Activated CD8-positive, alpha-beta memory T cell treated with anti-CD3 and anti-CD28 coated beads for 36 hours (primary cell): ENCODE results near the gene LRRC9. TPM values are rescaled to one million over a fixed set of nuclear protein-coding genes. Genes with fewer than 3 reads are reported as not detected.
"Not testable (repeated sequence)": the region's sequence is repeated elsewhere in the genome, so short reads cannot be mapped to it uniquely, and the experiment has no call there.

Source experiments
- CTCF ChIA-PET: fragments of 350-600 bp; sonication (Branson Sonifier 250); formaldehyde crosslinking; loops from one replicate; lab custom pipeline; 2021; ENCODE audit warnings: antibody characterized with exemption; lab: Charles Lee
- POLR2A ChIA-PET: fragments of 350-600 bp; sonication (Branson Sonifier 250); formaldehyde crosslinking; loops from one replicate; lab custom pipeline; 2021; ENCODE audit warnings: antibody characterized with exemption; lab: Charles Lee
- total RNA-seq, 2 experiments: library from RNA; stranded (reverse); gene quantifications; one replicate each; pipeline ENCODE4 v1.2.3, GENCODE V29; 2021

The LRRC9 gene
- total RNA-seq, 2 experiments from 2014 or later, result not detected

GRCh38 chr14:59942296-59942862 lies 22.4 kb downstream of the LRRC9 start:
- POLR2A ChIA-PET, CTCF ChIA-PET: not testable (repeated sequence)

- CTCF ChIA-PET, result no interaction called here
These were observed 25.0 kb downstream of the LRRC9 start for GRCh38 chr14:59944909-59945308.

GRCh38 chr14:59952141-59952540 lies 32.2 kb downstream of the LRRC9 start:
- POLR2A ChIA-PET, CTCF ChIA-PET: not testable (repeated sequence)

More at GRCh38 chr14:59944909-59945308, 25.0 kb downstream of the LRRC9 start:
- POLR2A ChIA-PET, result no interaction called here

- CTCF ChIA-PET, POLR2A ChIA-PET: not testable (repeated sequence)
These were observed 37.9 kb downstream of the LRRC9 start for GRCh38 chr14:59957890-59958289.

- ChIA-PET CTCF (no interaction called here), POLR2A (no interaction called here)
These were observed 39.7 kb downstream of the LRRC9 start for GRCh38 chr14:59959668-59960067.

GRCh38 chr14:59961518-59962062 lies 41.6 kb downstream of the LRRC9 start:
- CTCF ChIA-PET, result interaction anchor here (2.2 kb wide), 1 partner anchor 204 kb away, joined by 6 read pairs; the partner anchor contains the start of gene DHRS7
- POLR2A ChIA-PET, result no interaction called here

GRCh38 chr14:59964251-59965007 lies 44.5 kb downstream of the LRRC9 start:
- ChIA-PET CTCF (interaction anchor here (1.2 to 3.6 kb wide), 6 partner anchors 198 to 367 kb away, joined by 3 to 30 read pairs (median 6); partner anchors contain the start of gene DHRS7), POLR2A (interaction anchor here (0.5 to 1.0 kb wide), 3 partner anchors 127 to 285 kb away, joined by 3 to 4 read pairs (median 3); partner anchors contain the start of gene PPM1A)

GRCh38 chr14:59969319-59969718 lies 49.4 kb downstream of the LRRC9 start:
- POLR2A ChIA-PET, result no interaction called here
- CTCF ChIA-PET, result no interaction called here

- CTCF ChIA-PET, result interaction anchor here (0.7 kb wide), 1 partner anchor 84 kb away, joined by 3 read pairs; no protein-coding TSS in a partner anchor
- POLR2A ChIA-PET, result no interaction called here
These were observed 61.6 kb downstream of the LRRC9 start for GRCh38 chr14:59981564-59981963.

GRCh38 chr14:59983048-59983447 lies 63.1 kb downstream of the LRRC9 start:
- CTCF ChIA-PET, result no interaction called here
- POLR2A ChIA-PET, result no interaction called here

- ChIA-PET CTCF (no interaction called here), POLR2A (no interaction called here)
These were observed 66.7 kb downstream of the LRRC9 start for GRCh38 chr14:59986556-59987059.

GRCh38 chr14:59997449-59997848 lies 77.5 kb downstream of the LRRC9 start:
- POLR2A ChIA-PET, result no interaction called here
- CTCF ChIA-PET, result no interaction called here

GRCh38 chr14:59997966-59998365 lies 78.0 kb downstream of the LRRC9 start:
- ChIA-PET CTCF (no interaction called here), POLR2A (no interaction called here)

GRCh38 chr14:59998564-59998963 lies 78.6 kb downstream of the LRRC9 start:
- CTCF ChIA-PET, result no interaction called here
- POLR2A ChIA-PET, result no interaction called here

- ChIA-PET CTCF (no interaction called here), POLR2A (no interaction called here)
These were observed 83.0 kb downstream of the LRRC9 start for GRCh38 chr14:60002819-60003492.

GRCh38 chr14:60003991-60004390 lies 84.0 kb downstream of the LRRC9 start:
- CTCF ChIA-PET, result interaction anchor here (0.5 kb wide), 1 partner anchor 39 kb away, joined by 3 read pairs; no protein-coding TSS in a partner anchor
- POLR2A ChIA-PET, result no interaction called here

GRCh38 chr14:60008042-60008441 lies 88.1 kb downstream of the LRRC9 start:
- ChIA-PET CTCF (no interaction called here), POLR2A (no interaction called here)

GRCh38 chr14:60010263-60010662 lies 90.3 kb downstream of the LRRC9 start:
- CTCF ChIA-PET, POLR2A ChIA-PET: not testable (repeated sequence)

GRCh38 chr14:60014402-60014801 lies 94.5 kb downstream of the LRRC9 start:
- CTCF ChIA-PET, result no interaction called here
- POLR2A ChIA-PET, result no interaction called here

- CTCF ChIA-PET, result no interaction called here
These were observed 101.7 kb downstream of the LRRC9 start for GRCh38 chr14:60021619-60022018.

More at GRCh38 chr14:60021619-60022018, 101.7 kb downstream of the LRRC9 start:
- POLR2A ChIA-PET, result no interaction called here
